Tibial nerve (tissue), 4 donors: ENCODE data around the gene EXOC4. TPM values are rescaled to one million over a fixed set of nuclear protein-coding genes. Genes with fewer than 3 reads are reported as not detected.

Experiments
- DNase-seq, 2 donors: peaks; one replicate each; pipeline ENCODE4 v3.0.0-alpha.2; 2019; ENCODE audit warnings: low spot score in 2 of 2
- H3K27ac ChIP-seq, 4 donors: fragments of 200-600 bp; sonication (generic) in 3 of 4; one replicate each; pipeline ENCODE4 v1.5.1; 2017 to 2019; ENCODE audit warnings: mild to moderate bottlenecking in 1 of 4
- H3K27me3 ChIP-seq, 2 donors: fragments of 200-600 bp; sonication (generic) in 1 of 2; one replicate each; pipeline versions ENCODE4 v1.5.1 to v1.6.0; 2017 to 2019
- H3K36me3 ChIP-seq, 3 donors: fragments of 200-600 bp; sonication (generic); one replicate each; pipeline ENCODE4 v1.5.1; 2018 to 2019
- H3K4me1 ChIP-seq, 4 donors: fragments of 200-600 bp; sonication (generic) in 3 of 4; one replicate each; pipeline ENCODE4 v1.5.1; 2017 to 2019
- H3K4me3 ChIP-seq, 4 donors: fragments of 200-600 bp; sonication (generic) in 3 of 4; one replicate each; pipeline ENCODE4 v1.5.1; 2017 to 2019; ENCODE audit warnings: mild to moderate bottlenecking in 1 of 4, moderate library complexity in 1 of 4
- H3K9me3 ChIP-seq, 4 donors: fragments of 200-600 bp; sonication (generic) in 3 of 4; one replicate each; pipeline ENCODE4 v1.5.1; 2017 to 2019
- EP300 ChIP-seq, 2 donors: sonication (generic); formaldehyde crosslinking; IDR thresholded peaks; one replicate each; pipeline ENCODE4 v1.6.1; 2017; ENCODE audit warnings: antibody characterized with exemption in 2 of 2, mild to moderate bottlenecking in 1 of 2
- POLR2A ChIP-seq, 2 donors: fragments of 450-650 bp; IDR thresholded peaks; one replicate each; pipeline ENCODE4 v1.6.1; 2017; ENCODE audit warnings: antibody characterized with exemption in 2 of 2, mild to moderate bottlenecking in 2 of 2, moderate library complexity in 2 of 2
- WGBS, 2 donors: methylation state at CpG; one replicate each; pipeline ENCODE4 v1.1.5; 2018; 5-methylcytosine and 5-hydroxymethylcytosine counted together
- total RNA-seq, 4 donors: library from RNA; depleted of rRNA; stranded (reverse); fragments of >200 nt; gene quantifications; one replicate each; pipeline ENCODE4 v1.1.0, GENCODE V29; 2016
- TF ChIP-seq, protein P1 (sequence below), 5 experiments: fragments of 200-600 bp in 3 of 5; fragments of 450-650 bp in 2 of 5; sonication (generic) in 3 of 5; IDR thresholded peaks; one replicate each; pipeline ENCODE4 v1.5.1; 2016 to 2019; ENCODE audit warnings: antibody characterized with exemption in 5 of 5, mild to moderate bottlenecking in 3 of 5, moderate library complexity in 2 of 5

EXOC4 gene
- total RNA-seq, 4 donors from 2014 or later = 70.0 to 104 (median 85.8) TPM

DNA sequence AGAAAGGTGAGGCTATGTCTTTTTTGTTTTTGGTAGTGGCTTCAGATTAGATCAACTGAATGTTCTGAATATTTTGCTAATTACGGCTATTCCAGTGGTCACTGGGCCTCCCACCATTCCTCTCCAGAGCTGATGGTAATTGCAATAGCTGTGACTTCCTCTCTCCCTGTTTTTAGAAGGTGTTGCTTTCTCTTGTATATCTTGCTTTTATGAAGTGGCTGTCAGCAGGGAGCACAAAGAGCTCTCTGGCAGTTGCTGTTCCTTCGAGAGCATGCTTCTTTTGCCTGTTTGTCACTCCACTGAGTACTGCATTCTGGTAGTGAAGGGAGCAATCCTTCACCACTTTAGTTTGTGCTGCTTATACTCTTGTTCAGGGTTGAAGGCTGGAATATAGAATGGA is 133.3 kb downstream of the EXOC4 start:
- 93 to 94% methylated on average over 2 of the region's 2 CpGs for WGBS, 2 donors

DNA sequence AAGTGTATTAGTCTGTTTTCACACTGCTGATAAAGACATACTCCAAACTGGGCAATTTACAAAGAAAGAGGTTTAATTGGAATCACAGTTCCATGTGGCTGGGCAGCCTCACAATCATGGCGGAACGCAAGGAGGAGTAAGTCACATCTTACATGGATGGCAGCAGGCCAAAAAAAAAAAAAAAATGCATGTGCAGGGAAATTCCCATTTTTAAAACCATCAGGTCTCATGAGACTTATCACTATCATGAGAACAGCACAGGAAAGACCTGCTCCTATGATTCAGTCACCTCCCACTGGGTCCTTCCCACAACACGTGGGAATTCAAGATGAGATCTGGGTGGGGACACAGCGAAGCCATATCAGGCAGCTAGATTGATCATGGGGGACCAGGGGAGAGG is 136.8 kb downstream of the EXOC4 start:
- 96 to 99% methylated on average over 4 of the region's 4 CpGs for WGBS, 2 donors
- TF ChIP-seq EP300 (IDR thresholded peaks at IDR 0.05) = no peak
- no peak for TF ChIP-seq POLR2A (IDR thresholded peaks at IDR 0.05)
- TF ChIP-seq, protein P1, sequence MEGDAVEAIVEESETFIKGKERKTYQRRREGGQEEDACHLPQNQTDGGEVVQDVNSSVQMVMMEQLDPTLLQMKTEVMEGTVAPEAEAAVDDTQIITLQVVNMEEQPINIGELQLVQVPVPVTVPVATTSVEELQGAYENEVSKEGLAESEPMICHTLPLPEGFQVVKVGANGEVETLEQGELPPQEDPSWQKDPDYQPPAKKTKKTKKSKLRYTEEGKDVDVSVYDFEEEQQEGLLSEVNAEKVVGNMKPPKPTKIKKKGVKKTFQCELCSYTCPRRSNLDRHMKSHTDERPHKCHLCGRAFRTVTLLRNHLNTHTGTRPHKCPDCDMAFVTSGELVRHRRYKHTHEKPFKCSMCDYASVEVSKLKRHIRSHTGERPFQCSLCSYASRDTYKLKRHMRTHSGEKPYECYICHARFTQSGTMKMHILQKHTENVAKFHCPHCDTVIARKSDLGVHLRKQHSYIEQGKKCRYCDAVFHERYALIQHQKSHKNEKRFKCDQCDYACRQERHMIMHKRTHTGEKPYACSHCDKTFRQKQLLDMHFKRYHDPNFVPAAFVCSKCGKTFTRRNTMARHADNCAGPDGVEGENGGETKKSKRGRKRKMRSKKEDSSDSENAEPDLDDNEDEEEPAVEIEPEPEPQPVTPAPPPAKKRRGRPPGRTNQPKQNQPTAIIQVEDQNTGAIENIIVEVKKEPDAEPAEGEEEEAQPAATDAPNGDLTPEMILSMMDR (IDR thresholded peaks at IDR 0.05) = no peak
- H3K27ac ChIP-seq = no peak overlapping the region
- H3K27me3 ChIP-seq = no peaks in the 10 kb centered on the region
- no peaks in the 10 kb centered on the region for H3K36me3 ChIP-seq
- no peak for DNase-seq
- H3K4me1 ChIP-seq = no peaks in the 10 kb centered on the region
- no peaks in the 10 kb centered on the region for H3K9me3 ChIP-seq
- H3K4me3 ChIP-seq = no peak overlapping the region

More for the DNA sequence above, 133.3 kb downstream of the EXOC4 start:
- no peak for TF ChIP-seq POLR2A (IDR thresholded peaks at IDR 0.05)
- no peak for TF ChIP-seq EP300 (IDR thresholded peaks at IDR 0.05)
- TF ChIP-seq, protein P1 (IDR thresholded peaks at IDR 0.05) = no peak
- H3K27ac ChIP-seq = no peak overlapping the region
- H3K9me3 ChIP-seq = no peaks in the 10 kb centered on the region
- no peak for DNase-seq
- no peak overlapping the region for H3K4me3 ChIP-seq
- no peaks in the 10 kb centered on the region for H3K27me3 ChIP-seq
- H3K4me1 ChIP-seq = no peaks in the 10 kb centered on the region
- no peaks in the 10 kb centered on the region for H3K36me3 ChIP-seq

DNA sequence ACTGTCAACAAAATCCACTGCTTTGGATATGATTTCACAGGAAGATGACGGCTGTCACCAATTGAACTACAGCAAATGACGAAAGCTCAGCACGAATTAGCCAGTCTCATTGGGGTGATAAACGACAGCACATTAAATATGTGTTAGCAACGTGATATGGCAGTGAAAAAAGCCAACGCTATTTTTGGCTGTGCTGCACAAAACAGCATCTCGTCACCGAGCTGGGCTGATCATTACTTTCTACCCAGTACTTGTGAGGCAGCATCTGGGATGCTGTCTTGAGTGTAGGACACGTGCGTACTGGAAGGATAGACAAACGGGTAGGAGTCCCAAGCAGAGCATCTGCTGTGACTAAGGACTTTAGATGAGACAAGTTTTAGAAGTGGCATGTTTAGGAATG is 138.3 kb downstream of the EXOC4 start:
- Histone ChIP-seq H3K9me3 (no peaks in the 10 kb centered on the region), H3K27ac (no peak overlapping the region), H3K36me3 (no peaks in the 10 kb centered on the region), H3K4me3 (no peak overlapping the region), H3K27me3 (no peaks in the 10 kb centered on the region), H3K4me1 (no peaks in the 10 kb centered on the region)
- no peak for TF ChIP-seq POLR2A (IDR thresholded peaks at IDR 0.05)
- no peak for DNase-seq
- WGBS, 2 donors = 78 to 88% methylated on average over 11 of the region's 11 CpGs

DNA sequence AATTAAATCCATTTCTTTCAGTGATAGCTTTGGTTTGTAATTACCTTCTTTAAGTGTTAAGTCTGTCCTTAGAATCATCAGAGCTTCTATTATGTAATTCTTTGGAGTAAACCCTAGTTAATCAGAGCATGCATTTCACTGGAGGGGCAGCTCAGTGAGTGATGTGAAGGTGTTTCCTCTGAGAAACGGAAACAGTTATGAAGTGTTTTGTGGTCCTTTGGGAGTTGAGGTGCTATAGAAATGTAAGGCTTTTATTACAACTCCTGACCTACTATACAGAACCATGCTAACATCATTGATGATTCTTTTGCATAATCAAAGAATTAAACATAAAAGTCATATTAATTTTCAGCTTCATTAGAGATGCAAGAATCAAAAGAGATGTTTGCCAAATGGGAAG is 141.5 kb downstream of the EXOC4 start:
- H3K4me3 ChIP-seq = no peak overlapping the region
- H3K4me1 ChIP-seq = no peaks in the 10 kb centered on the region
- no peaks in the 10 kb centered on the region for H3K36me3 ChIP-seq
- TF ChIP-seq POLR2A (IDR thresholded peaks at IDR 0.05) (no peak), EP300 (IDR thresholded peaks at IDR 0.05) (no peak)
- TF ChIP-seq, protein P1 (IDR thresholded peaks at IDR 0.05) = no peak
- no peak for DNase-seq
- H3K9me3 ChIP-seq = no peaks in the 10 kb centered on the region
- no peaks in the 10 kb centered on the region for H3K27me3 ChIP-seq
- no peak overlapping the region for H3K27ac ChIP-seq
- 64 to 71% methylated on average over 1 of the region's 1 CpG for WGBS, 2 donors

DNA sequence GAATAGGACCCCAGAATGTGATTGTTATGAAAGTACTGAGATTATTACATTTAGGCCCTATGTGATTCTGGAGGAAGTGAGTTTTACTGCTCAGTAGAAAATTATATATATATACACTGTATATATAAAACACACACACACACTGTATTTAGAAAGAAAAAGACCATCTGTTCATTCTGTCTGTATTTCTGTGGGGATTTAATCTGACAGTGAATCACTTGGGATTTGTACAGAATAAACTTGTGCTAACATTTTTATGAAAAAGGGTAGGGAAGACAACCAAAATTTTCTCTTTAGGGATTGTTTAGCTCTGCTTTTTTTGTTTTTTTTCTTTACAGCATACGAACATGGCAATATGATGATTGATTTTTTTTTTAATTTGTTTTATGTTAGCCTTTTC is 142.7 kb downstream of the EXOC4 start:
- H3K36me3 ChIP-seq = no peaks in the 10 kb centered on the region
- DNase-seq = no peak
- no peaks in the 10 kb centered on the region for H3K27me3 ChIP-seq
- H3K27ac ChIP-seq = no peak overlapping the region
- no peak overlapping the region for H3K4me3 ChIP-seq
- H3K4me1 ChIP-seq = peaks cover 0 to 1% (median 0%) of the 10 kb centered on the region in 4 donors
- WGBS, 2 donors = 61 to 78% methylated on average over 1 of the region's 1 CpG
- no peaks in the 10 kb centered on the region for H3K9me3 ChIP-seq
- TF ChIP-seq, protein P1 (IDR thresholded peaks at IDR 0.05) = no peak
- TF ChIP-seq EP300 (IDR thresholded peaks at IDR 0.05) = no peak
- TF ChIP-seq POLR2A (IDR thresholded peaks at IDR 0.05) = no peak

DNA sequence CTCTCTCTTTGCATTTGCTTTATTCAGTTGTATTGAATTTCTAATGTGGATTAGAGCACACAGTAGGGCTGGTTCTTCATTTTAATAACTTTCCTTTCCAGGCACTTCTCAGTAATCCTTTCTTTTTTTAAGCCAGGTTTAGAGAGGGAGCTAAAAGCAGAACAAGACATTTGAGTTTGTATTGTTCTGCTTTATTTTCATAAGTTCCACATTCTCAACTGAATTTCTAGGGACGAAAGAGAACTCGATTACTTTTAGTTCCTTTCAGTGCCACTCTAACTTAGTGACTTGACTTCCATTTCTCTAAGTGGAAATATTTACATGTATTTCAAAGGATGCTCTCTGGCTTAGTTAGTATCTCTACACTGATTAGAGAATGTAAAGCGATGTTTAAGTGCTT is 145.6 kb downstream of the EXOC4 start:
- TF ChIP-seq EP300 (IDR thresholded peaks at IDR 0.05) (no peak), POLR2A (IDR thresholded peaks at IDR 0.05) (no peak)
- TF ChIP-seq, protein P1 (IDR thresholded peaks at IDR 0.05) = no peak
- no peak for DNase-seq
- H3K36me3 ChIP-seq = no peaks in the 10 kb centered on the region
- peaks cover 0 to 10% (median 0%) of the 10 kb centered on the region in 4 donors for H3K4me1 ChIP-seq
- H3K4me3 ChIP-seq = no peak overlapping the region
- H3K9me3 ChIP-seq = no peaks in the 10 kb centered on the region
- H3K27me3 ChIP-seq = no peaks in the 10 kb centered on the region
- H3K27ac ChIP-seq = no peak overlapping the region
- 84 to 87% methylated on average over 3 of the region's 3 CpGs for WGBS, 2 donors
